ENCODE data around the gene ACVR1. TPM values are rescaled to one million over a fixed set of nuclear protein-coding genes. Genes with fewer than 3 reads are reported as not detected.

ACVR1 gene
- total and polyA plus RNA-seq, 2 of the 13 experiments (the other 11 are each of a cell fraction or from before 2014, with no cell fraction given), result 2.3 to 5.4 TPM

DNA sequence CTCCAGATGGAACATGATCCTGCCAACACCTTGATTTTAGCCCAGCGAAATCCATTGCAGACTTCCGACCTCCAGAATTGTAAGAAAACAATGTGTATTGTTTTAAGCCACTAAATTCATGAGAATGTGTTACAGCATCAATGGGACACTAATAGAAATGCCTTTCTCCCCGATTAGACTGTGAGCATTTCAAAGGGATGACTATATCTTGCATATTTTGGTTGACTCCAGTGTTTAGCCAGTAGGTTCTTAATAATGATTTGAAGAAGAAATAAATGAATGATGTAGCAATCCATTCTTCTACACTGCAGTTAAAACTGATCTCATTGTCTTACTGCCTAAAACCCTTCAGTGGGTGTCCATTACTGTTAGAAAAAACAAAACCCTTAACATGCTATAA lies 180.1 kb downstream of the ACVR1 start:
- Histone ChIP-seq H3K36me3 (replicated peaks in 1 of 2; ENCODE audit: control insufficient read depth in 1 of 2, insufficient read depth in 2 of 2, low read length in 2 of 2) (no peaks in the 10 kb centered on the region), H3K79me2 (ENCODE audit: insufficient read depth, low read length) (no peaks in the 10 kb centered on the region), H3K27me3 (ENCODE audit: control insufficient read depth in 1 of 2, insufficient read depth in 2 of 2, low read length in 2 of 2) (no peaks in the 10 kb centered on the region), H3K9ac (ENCODE audit: insufficient read depth, low read depth, low read length) (no peak overlapping the region), H3K9me3 (ENCODE audit: low read length) (no peaks in the 10 kb centered on the region), H3K4me1 (ENCODE audit: insufficient read depth, low read length) (no peaks in the 10 kb centered on the region), H3K4me2 (ENCODE audit: low read depth, low read length) (no peak overlapping the region), H2AFZ (ENCODE audit: low read length) (no peak overlapping the region), H3K27ac (ENCODE audit: extremely low read length, insufficient read depth, low read length) (no peak overlapping the region), H3K4me3 (replicated peaks in 1 of 3; ENCODE audit: insufficient read depth in 1 of 3, low read depth in 2 of 3, low read length in 3 of 3) (no peak overlapping the region), H4K20me1 (ENCODE audit: insufficient read depth, low read length) (no peaks in the 10 kb centered on the region)
- ATAC-seq (no peak), DNase-seq (ENCODE audit: low spot score) (no peak), FAIRE-seq (no peak)
- ChIA-PET POLR2A (no interaction called here), CTCF (ENCODE audit: low intra/inter-chr PET ratio, low total read pairs) (no interaction called here)
- WGBS (ENCODE audit: low lambda C conversion rate), result 4% methylated on average over 3 of the region's 3 CpGs
- BruUV-seq (replicated peaks), result no TSS peak
- intact Hi-C loops (cut with micrococcal nuclease; ENCODE audit: unreplicated experiment), result no loop called here
- TF ChIP-seq CBX1 (IDR thresholded peaks at IDR 0.05; ENCODE audit: low read depth), result no peak
- in situ Hi-C loops (cut with HindIII; ENCODE audit: extremely low pct_ligation_motif_present, low pct_unique_long_range_greater_than_20kb), result no loop called here

DNA sequence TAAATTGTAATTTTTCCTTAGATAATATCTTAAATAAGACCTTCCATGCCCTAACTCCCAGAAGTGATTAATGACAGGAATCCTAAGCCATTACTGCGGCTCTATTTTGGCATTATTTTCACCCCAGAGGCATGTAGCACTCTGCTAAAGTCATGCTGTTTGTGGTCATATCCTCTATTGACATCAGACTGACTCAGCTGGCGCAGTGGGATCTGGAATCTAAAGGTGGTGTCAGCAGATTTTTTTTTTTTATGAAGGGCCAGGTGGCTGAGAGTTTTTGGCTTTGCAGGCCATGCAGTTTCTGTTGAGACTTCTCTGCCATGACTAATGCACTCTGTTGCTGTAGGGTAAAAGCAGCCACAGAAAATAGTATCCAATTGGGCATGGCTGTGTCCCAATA lies 183.4 kb downstream of the ACVR1 start:
- H4K20me1 ChIP-seq (ENCODE audit: insufficient read depth, low read length), result no peaks in the 10 kb centered on the region
- H3K79me2 ChIP-seq (ENCODE audit: insufficient read depth, low read length), result no peaks in the 10 kb centered on the region
- no TSS peak for BruUV-seq (replicated peaks)
- no peak overlapping the region for H3K27ac ChIP-seq (ENCODE audit: extremely low read length, insufficient read depth, low read length)
- no peaks in the 10 kb centered on the region for H3K27me3 ChIP-seq (ENCODE audit: control insufficient read depth in 1 of 2, insufficient read depth in 2 of 2, low read length in 2 of 2)
- CTCF ChIA-PET (ENCODE audit: low intra/inter-chr PET ratio, low total read pairs), result no interaction called here
- no peak overlapping the region for H2AFZ ChIP-seq (ENCODE audit: low read length)
- no peak overlapping the region for H3K4me3 ChIP-seq (replicated peaks in 1 of 3; ENCODE audit: insufficient read depth in 1 of 3, low read depth in 2 of 3, low read length in 3 of 3)
- no peak for DNase-seq (ENCODE audit: low spot score)
- no peak overlapping the region for H3K4me2 ChIP-seq (ENCODE audit: low read depth, low read length)
- no peak for FAIRE-seq
- 32% methylated on average over 2 of the region's 2 CpGs for WGBS (ENCODE audit: low lambda C conversion rate)
- TF ChIP-seq, protein P1, sequence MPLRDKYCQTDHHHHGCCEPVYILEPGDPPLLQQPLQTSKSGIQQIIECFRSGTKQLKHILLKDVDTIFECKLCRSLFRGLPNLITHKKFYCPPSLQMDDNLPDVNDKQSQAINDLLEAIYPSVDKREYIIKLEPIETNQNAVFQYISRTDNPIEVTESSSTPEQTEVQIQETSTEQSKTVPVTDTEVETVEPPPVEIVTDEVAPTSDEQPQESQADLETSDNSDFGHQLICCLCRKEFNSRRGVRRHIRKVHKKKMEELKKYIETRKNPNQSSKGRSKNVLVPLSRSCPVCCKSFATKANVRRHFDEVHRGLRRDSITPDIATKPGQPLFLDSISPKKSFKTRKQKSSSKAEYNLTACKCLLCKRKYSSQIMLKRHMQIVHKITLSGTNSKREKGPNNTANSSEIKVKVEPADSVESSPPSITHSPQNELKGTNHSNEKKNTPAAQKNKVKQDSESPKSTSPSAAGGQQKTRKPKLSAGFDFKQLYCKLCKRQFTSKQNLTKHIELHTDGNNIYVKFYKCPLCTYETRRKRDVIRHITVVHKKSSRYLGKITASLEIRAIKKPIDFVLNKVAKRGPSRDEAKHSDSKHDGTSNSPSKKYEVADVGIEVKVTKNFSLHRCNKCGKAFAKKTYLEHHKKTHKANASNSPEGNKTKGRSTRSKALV (CRISPR knock-in tag; IDR thresholded peaks at IDR 0.05), result no peak
- peak in 1 of 2 experiments; percentile 47; a peak in 2 of 4 replicates for TF ChIP-seq MAFK (conservative IDR thresholded peaks at IDR 0.05 in 1 of 2, IDR thresholded peaks at IDR 0.05 in 1 of 2; ENCODE audit: low read length in 2 of 2)
- no peak overlapping the region for H3K9ac ChIP-seq (ENCODE audit: insufficient read depth, low read depth, low read length)
- H3K4me1 ChIP-seq (ENCODE audit: insufficient read depth, low read length), result no peaks in the 10 kb centered on the region
- H3K9me3 ChIP-seq (ENCODE audit: low read length), result no peaks in the 10 kb centered on the region
- no peak for ATAC-seq
- POLR2A ChIA-PET, result no interaction called here
- H3K36me3 ChIP-seq (replicated peaks in 1 of 2; ENCODE audit: control insufficient read depth in 1 of 2, insufficient read depth in 2 of 2, low read length in 2 of 2), result no peaks in the 10 kb centered on the region
- intact Hi-C loops (cut with micrococcal nuclease; ENCODE audit: unreplicated experiment) (no loop called here), in situ Hi-C loops (cut with HindIII; ENCODE audit: extremely low pct_ligation_motif_present, low pct_unique_long_range_greater_than_20kb) (no loop called here)
